B cell (primary cell): ENCODE data around the gene C17orf113.

Experiments used
- CTCF ChIP-seq: fragments of 200-600 bp; IDR thresholded peaks from one replicate; pipeline ENCODE4 v1.8.0; 2022; ENCODE audit warnings: antibody characterized with exemption, mild to moderate bottlenecking
- EZH2 ChIP-seq: IDR thresholded peaks from 2 replicates; pipeline ENCODE4 v1.6.1; 2012; ENCODE audit warnings: borderline replicate concordance, low read depth, mild to moderate bottlenecking, moderate library complexity, low read length; ENCODE audit not compliant: insufficient read depth, poor library complexity, severe bottlenecking

- no peak for TF ChIP-seq CTCF
- TF ChIP-seq EZH2 = no peak
Observed at GRCh38 chr17:42079541-42079940, 29.1 kb upstream of the C17orf113 start.
